NCI-H1105 (cell line): ENCODE measurements around the gene BST1.

Experiments used
- DNase-seq: peaks from one replicate; lab custom pipeline; 2025; lab: John Stamatoyannopoulos, UW

The BST1 gene

DNA sequence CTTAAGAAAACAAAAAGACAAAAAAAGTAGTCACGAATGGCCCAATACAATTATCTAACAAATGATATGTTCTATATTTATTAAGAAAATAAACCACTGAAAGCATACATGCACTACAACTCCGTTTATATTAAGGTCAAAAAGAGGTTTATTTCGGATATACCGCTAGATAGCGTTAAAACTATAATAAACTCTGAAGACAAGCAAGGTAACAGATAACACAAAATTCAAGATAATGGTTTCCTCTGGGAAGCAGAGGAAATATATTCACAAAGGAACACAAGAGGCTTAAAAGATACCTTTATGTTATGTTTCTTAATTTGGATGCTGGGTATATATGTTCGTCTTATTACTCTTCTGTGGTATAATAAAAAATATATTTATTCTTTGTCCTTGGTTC lies 26.0 kb upstream of the BST1 start:
- DNase-seq, result no peak

- DNase-seq, result peak; percentile 1
Measured at GRCh38 chr4:15677507-15677988, 25.3 kb upstream of the BST1 start.

- DNase-seq, result no peak
Measured at GRCh38 chr4:15681067-15681371, 21.8 kb upstream of the BST1 start.

DNA sequence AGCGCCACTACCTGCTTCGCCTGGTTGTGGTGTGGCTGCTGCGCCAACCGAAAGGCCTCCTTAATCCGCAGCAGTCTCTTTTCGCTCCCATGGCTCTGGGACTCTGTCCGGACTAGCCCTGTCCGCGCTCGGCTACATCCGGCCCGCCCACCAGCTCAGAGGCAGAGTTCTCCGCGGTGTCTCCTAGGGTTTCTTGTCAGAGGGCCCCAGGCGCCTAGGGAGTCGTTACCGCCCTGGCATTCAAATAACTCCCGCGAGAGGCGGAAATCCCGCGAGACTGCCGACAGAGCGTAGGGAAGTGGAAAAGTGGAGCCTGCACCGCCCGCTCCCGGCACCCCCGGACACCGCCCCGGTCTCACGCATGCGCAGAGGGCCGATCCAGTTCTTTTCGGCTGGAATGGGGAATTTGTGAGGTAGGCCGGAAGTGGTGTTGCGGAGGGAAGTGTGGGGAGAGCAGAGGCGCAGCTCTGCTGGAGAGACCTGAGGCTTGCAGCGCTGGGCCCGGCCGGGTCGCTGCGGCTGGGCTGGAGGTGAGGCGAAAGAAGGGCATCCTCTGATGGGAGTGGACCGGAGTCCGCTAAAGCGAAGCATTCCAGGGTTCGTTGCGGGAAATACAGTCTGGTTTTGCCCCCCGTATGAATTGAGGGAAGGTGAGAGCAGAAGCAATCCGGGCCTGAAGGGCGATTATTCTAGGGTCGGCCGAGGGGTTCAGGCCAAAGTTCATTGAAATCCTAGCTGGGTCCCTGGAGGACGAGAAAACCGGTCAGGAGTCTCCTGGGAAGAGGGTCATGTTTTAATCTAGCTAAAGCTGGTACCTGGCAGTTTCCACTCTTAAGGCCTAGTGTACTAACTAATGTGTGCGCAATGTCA lies 21.3 kb upstream of the BST1 start, which contains the start of gene FAM200B:
TSS of gene FAM200B (plus strand) at position 456 of the 870 bp plus-strand sequence. CDS start 5,151 bp downstream, outside the sequence.
- peak; percentile 92 for DNase-seq

DNA sequence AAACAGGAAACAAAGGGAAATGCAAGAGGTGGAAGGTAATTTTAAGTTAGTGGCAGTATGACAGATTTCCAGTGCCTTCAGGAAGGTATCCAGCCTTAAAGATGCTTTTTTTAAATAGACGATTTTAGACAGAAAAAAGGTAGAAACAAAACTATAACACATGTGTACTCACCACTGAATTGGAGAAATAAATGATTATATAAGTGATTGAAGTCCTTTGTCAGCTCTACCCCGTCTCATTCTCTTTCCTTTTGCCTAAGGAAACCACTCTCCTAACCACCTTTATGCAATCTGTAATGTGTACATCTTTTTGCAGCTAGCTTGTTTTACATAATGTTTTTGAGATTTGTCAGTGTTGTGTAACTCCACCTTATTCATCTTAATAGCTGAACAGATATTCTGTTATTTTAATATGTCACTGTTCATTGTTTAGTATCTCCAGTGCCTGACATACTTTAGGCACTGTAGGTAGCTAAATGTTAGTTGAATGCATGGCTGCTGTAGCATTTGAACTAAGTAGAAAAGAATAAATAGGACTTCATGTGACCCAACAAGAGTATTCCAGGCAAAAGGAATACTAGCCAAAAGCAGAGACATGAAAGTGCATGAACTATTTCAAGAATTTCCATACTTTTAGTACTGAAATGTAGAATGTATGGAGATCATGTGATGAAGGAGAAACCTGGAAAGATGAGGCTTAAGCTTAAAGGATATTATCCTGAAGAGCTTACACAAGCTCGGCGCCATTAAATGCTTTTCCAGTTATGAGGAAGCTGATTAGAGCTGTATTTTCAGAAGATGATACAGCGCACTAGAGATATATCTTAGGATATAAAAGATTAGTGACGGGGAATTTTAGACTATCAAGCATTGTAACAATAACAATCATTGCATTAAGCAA lies 20.4 kb upstream of the BST1 start:
- DNase-seq, result no peak

DNA sequence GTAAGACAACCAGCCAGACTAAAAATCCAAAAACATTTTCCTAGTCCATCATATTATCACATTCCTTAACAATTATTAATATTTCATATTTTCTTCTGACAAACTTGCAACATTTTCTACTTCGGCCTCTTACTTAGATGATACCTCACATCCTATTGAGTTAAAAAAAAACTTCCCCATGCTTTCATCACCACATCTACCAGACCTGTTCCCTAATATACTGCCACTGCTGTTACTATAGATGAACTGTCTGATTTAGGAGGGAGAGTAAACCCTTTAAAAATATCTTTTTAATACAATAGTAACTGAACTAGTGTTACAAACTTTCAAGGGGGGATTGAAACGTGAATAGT lies 19.7 kb upstream of the BST1 start:
- DNase-seq, result no peak

- DNase-seq, result no peak
Measured at GRCh38 chr4:15684498-15684897, 18.4 kb upstream of the BST1 start.

DNA sequence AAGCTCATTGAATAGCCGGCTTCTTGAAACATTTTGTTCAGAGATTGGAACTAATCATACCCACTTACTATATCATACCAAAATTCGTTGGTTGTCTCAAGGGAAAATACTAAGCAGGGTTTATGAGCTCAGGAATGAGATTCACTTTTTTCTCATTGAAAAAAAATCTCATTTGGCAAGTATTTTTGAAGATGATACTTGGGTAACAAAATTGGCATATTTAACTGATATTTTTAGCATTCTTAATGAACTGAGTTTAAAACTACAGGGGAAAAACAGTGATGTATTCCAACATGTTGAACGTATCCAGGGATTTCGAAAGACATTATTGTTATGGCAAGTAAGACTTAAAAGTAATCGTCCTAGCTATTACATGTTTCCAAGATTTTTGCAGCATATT lies 14.8 kb upstream of the BST1 start:
- DNase-seq, result no peak

DNA sequence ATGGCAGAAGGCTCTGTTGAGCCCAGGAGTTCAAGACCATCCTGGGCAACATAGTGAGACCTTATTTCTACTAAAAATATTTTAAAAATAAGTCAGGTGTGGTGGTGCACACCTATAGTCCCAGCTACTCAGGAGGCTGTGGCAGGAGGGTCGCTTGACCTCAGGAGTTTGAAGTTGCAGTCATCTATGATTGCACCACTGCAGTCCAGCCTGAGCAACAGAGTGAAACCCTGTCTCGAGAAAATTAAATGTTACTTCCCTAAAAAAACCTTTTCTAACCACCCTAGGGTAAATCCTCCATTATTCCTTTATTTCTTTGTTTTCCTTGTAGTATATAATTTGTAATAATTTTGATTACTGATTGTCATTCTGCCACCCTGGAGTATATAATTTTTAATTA lies 13.3 kb upstream of the BST1 start:
- DNase-seq, result no peak

DNA sequence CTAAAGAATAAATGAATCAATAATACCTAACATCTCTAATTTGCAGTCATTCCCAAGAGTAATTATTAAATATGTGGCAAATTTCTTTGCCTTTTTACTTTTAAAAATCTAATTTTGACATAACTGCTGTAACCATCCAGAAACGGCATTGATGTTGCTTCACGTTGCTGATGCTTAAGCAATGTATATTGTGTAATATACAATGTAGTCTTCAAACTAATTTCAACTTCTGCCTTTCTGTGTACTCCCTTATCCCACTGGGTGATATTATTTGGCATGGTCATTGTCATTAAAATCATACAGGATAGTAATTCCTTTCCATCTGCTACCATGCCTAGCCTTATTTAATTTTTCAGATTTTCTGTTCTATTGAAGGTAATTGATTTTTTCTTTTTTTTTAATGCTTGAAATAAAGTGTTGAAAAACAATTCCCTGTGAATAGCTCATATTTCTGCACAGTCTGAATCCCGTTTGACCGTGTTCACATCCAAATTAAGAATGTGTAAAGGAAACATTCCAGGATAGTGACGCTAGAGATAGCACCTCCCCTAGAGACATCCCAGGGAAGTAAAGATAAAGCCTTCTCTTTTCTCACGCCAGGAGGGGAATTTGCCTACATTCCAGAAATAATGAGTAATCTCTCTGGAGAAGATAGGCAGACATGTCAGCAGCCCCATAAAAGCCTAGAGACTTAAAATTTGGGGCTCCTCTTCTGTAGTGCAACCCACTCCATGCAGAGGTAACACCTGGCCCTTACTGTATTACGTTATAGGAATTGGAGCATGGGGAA lies 12.7 kb upstream of the BST1 start:
- DNase-seq, result no peak

- DNase-seq, result no peak
Measured at GRCh38 chr4:15691346-15692135, 11.3 kb upstream of the BST1 start.

DNA sequence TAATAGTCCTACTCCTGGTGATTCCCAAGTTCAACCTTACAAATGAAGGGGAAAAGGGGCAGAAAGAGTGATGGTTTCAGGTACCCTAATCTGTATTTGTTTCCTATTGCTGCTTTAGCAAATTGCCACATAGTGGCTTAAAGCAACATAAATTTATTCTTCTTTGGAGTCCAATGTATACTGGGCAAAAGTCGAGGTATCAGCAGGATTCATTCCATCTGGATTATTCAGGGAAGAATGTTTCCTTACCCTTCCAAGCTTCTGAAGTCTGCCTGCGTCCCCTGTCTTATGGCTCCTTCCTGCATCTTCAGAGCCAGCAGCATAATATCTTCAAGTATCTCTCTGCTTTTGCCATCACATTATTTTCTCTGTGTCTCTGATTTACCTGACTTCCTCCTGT lies 10.3 kb upstream of the BST1 start:
- DNase-seq, result no peak

DNA sequence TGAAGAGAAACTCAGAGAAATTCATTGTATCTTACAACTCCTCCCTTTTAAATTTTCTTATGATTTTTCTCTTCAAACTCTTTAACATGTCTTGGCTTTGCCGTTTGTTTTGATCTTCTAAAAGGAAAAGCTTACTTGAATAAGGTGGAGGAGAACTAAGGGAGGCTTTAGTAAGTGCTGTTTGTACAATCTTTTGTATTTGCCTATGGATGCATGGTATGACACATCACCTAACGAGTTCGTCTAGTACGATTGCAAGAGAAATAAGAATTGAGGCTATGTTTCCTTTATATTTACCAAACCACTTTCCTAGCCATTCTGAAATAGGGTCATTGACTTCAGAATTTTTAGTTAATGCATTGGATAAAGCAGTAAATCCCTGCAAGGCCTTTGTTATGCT lies 8.4 kb upstream of the BST1 start:
- no peak for DNase-seq

DNA sequence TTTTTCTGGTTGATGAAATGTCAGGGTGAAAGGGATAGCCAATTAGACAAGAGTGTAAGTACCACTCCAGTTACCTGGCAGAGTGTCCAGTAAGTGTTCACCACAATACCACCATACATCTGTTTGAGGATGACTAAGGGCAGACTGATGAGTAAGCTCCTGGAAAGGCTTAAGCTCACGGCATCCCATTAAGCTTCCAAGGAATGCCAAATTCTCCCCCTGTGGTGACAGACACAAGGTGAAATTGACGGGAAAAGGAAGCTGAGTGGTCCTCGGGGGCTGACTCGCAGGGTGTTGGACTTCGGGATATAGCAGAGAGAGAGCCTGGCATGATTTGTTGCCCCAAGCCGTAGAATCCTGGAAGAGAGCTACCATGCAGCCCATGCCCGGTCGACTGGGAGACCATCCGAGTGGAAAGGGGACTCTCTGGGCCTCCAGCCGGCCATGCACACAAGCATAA lies 7.6 kb upstream of the BST1 start:
- no peak for DNase-seq

DNA sequence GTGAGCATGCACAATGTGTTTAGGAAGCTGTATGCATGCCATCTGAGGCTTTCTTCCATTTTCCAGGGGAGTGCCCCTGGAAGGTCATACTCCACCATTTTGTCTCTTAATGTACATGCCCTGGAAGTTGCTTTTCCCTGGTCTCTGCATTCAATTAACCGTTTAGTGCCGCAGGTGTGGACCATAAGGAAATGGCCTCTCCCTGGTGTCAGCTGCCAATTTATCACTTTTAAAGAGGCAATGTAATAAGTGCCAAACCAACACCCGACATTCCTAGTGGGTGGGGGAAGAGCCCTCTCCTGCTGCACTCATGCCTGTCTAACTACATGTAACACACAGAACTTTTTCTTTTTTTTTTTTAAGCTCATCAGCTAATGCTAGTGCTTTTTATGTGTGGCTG lies 7.1 kb upstream of the BST1 start:
- no peak for DNase-seq

DNA sequence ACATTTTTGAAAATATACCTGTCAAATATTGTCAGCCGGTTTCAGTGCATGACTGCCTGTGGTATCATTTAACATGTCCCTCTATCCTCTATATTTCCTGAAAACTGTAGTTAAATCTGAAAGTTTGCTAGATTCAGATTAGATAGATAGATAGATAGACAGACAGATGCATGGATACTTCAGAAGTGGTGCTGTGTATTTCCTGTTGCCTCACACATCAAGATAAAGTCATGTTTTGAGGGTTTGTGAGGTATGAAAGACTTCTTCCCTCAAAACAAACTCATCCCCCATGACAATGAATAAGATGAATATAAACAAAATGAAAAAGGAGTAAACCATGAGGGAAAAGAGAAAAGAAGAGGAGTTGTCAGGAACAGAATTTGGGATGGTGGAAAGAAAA lies 6.0 kb upstream of the BST1 start:
- DNase-seq, result no peak

DNA sequence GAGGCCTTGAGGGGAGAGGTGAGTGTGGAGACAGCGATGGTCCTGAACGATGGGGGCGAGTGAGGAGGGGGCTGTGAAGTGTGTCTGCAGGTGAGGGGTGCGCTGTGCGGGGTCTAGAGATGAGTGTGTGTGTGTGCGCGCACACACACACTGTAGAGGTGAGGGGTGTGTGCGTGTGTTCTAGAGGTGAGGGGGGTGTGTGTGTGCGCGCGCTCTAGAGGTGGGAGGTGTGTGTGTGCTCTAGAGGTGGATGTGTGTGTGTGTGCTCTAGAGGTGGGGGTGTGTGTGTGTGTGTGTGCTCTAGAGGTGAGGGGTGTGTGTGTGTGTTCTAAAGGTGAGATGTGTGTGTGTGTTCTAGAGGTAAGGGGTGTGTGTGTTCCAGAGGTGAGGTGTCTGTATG lies 574 bp downstream of the BST1 start:
- DNase-seq, result no peak

DNA sequence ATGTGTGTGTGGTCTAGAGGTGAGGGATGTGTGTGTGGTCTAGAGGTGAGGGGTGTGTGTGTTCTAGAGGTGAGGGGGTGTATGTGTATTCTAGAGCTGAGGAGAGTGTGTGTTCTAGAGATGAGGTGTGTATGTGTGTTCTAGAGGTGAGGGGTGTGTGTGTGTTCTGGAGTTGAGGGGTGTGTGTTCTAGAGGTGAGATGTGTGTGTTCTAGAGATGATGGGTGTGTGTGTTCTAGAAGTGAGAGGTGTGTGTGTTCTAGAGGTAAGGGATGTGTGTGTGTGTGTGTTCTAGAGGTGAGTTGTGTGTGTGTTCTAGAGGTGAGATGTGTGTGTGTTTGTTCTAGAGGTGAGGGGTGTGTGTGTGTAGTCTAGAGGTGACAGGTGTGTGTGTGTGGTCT lies 1.3 kb downstream of the BST1 start:
- DNase-seq, result no peak

- no peak for DNase-seq
Measured at GRCh38 chr4:15706646-15707362, 3.9 kb downstream of the BST1 start.

DNA sequence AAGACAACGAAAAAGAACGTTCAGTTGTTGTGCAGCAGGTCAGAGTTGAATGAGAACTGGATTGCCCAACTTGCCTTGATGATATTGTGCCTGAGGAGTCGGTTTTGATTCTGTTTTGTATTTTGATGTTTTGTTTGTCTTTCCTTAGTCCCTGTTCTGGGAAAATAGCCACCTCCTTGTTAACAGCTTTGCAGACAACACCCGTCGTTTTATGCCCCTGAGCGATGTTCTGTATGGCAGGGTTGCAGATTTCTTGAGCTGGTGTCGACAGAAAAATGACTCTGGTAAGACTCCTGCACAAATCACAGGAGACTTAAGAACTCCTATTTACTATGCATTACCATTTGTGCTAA lies 4.5 kb downstream of the BST1 start:
- DNase-seq, result no peak

DNA sequence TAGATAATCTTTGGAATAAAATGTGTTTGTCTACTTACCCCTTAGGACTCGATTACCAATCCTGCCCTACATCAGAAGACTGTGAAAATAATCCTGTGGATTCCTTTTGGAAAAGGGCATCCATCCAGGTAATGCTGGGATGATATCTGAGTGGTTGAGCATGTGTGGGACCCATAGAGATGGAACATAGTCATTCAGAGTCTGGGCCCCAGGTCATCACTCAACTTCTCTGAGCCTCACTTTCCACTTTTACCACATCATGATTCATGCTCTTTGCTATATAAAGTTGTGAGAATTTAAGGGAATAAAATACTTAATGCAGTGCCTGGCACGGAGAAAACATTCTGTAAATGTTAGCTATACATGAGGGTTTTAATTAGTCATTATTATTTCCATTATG lies 8.9 kb downstream of the BST1 start:
- no peak for DNase-seq
